ENCODE results near the gene SETD1A.

- TF ChIP-seq CTCF (conservative IDR thresholded peaks at IDR 0.05; ENCODE audit: low read depth, low read length) (peak; percentile 91), POLR2A (IDR thresholded peaks at IDR 0.05; ENCODE audit: low read depth, low read length) (peak; percentile 36; the same call in 1 of the 2 replicates), MXI1 (IDR thresholded peaks at IDR 0.05; ENCODE audit: borderline replicate concordance, low read depth, low read length) (no peak), ELK1 (IDR thresholded peaks at IDR 0.05; ENCODE audit: borderline replicate concordance, low read depth, low read length) (no peak), RCOR1 (IDR thresholded peaks at IDR 0.05; ENCODE audit: insufficient replicate concordance, low read length) (no peak), CEBPB (IDR thresholded peaks at IDR 0.05; ENCODE audit: low read depth, low read length) (no peak), MAZ (IDR thresholded peaks at IDR 0.05; ENCODE audit: borderline replicate concordance, low read depth, low read length) (peak; percentile 94), USF2 (IDR thresholded peaks at IDR 0.05; ENCODE audit: low read depth, low read length) (no peak), FOS (IDR thresholded peaks at IDR 0.05; ENCODE audit: low read depth, low read length) (no peak), RAD21 (IDR thresholded peaks at IDR 0.05; ENCODE audit: low read length) (peak; percentile 89), MAFK (IDR thresholded peaks at IDR 0.05; ENCODE audit: low read depth, low read length) (no peak), BHLHE40 (IDR thresholded peaks at IDR 0.05; ENCODE audit: low read depth, low read length) (no peak), RFX5 (IDR thresholded peaks at IDR 0.05; ENCODE audit: low read depth, low read length) (no peak), SMC3 (IDR thresholded peaks at IDR 0.05; ENCODE audit: low read depth, low read length) (peak; percentile 99)
Measured at GRCh38 chr16:30984669-30985400, 27.3 kb downstream of the SETD1A start, which contains the start of gene HSD3B7.

Data from IMR-90 (cell line).